ENCODE results near the gene AQP6.

The AQP6 gene

DNA sequence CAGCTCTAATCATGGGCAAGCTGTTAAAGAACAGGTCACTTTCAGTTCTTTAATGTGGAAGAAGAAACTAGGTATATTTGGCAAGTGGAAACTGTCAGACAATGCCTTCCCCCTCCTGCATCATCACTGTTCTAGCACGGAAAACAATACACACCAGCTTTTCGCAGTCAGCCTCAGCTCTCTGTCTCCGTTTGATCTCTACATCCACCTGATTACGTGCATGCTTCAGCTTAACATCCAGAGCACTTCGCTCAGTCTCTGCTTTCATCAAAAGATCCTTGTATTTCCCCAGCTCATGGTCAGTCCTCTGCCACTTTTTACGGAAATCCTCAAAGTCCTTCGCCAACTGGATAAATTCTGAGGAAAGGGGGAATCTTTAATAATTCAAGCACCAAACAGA, 33.5 kb downstream of the AQP6 start:
- no peak overlapping the region for H3K23ac ChIP-seq (ENCODE audit: low read depth, low read length, poor library complexity)
- H3K18ac ChIP-seq (ENCODE audit: low read length), result no peak overlapping the region
- H2BK15ac ChIP-seq (ENCODE audit: low read length), result no peak overlapping the region
- no peak overlapping the region for H3K4ac ChIP-seq (ENCODE audit: low read length)
- H2AK5ac ChIP-seq (ENCODE audit: low read depth, low read length), result no peak overlapping the region
- no peak overlapping the region for H3K27ac ChIP-seq (replicated peaks; ENCODE audit: low read length)
- WGBS, 2 donors (ENCODE audit: extremely low coverage in 2 of 2, insufficient read length in 2 of 2, insufficient replicate concordance in 1 of 2), result no CpG with 5 or more reads among the region's 7 CpGs
- H2BK120ac ChIP-seq (ENCODE audit: low read depth, low read length), result no peak overlapping the region
- no peak overlapping the region for H3K14ac ChIP-seq (ENCODE audit: low read length)
- H3K79me1 ChIP-seq (ENCODE audit: low read depth, low read length), result no peaks in the 10 kb centered on the region
- no peak overlapping the region for H3K4me3 ChIP-seq (ENCODE audit: low read length in 2 of 2)
- H2BK12ac ChIP-seq (ENCODE audit: low read length), result no peak overlapping the region
- H3K4me2 ChIP-seq (ENCODE audit: insufficient read depth, low read length, poor library complexity, severe bottlenecking), result no peak overlapping the region
- H3K36me3 ChIP-seq (replicated peaks in 1 of 2; ENCODE audit: control insufficient read depth in 2 of 2, insufficient read depth in 2 of 2, low read length in 2 of 2), result peaks cover 20 to 95% of the 10 kb centered on the region in 2 donors
- H2AFZ ChIP-seq (ENCODE audit: low read length), result no peak overlapping the region
- H3K9me3 ChIP-seq (replicated peaks in 1 of 2; ENCODE audit: control insufficient read depth in 2 of 2, insufficient read depth in 1 of 2, low read depth in 1 of 2, low read length in 2 of 2), result no peaks in the 10 kb centered on the region
- H3K4me1 ChIP-seq (ENCODE audit: control insufficient read depth in 2 of 2, insufficient read depth in 1 of 2, low read depth in 1 of 2, low read length in 2 of 2), result no peaks in the 10 kb centered on the region
- no peak for DNase-seq (ENCODE audit: low spot score)
- H3K27me3 ChIP-seq (ENCODE audit: control insufficient read depth in 3 of 3, insufficient read depth in 3 of 3, low read depth in 1 of 3, low read length in 3 of 3), result no peaks in the 10 kb centered on the region
- H2BK5ac ChIP-seq (ENCODE audit: low read length), result no peak overlapping the region
- H4K91ac ChIP-seq (ENCODE audit: low read depth, low read length, poor library complexity), result no peak overlapping the region
- H3K9ac ChIP-seq (ENCODE audit: low read depth, low read length, poor library complexity), result no peak overlapping the region
- H4K8ac ChIP-seq (ENCODE audit: low read depth, low read length), result no peak overlapping the region

DNA sequence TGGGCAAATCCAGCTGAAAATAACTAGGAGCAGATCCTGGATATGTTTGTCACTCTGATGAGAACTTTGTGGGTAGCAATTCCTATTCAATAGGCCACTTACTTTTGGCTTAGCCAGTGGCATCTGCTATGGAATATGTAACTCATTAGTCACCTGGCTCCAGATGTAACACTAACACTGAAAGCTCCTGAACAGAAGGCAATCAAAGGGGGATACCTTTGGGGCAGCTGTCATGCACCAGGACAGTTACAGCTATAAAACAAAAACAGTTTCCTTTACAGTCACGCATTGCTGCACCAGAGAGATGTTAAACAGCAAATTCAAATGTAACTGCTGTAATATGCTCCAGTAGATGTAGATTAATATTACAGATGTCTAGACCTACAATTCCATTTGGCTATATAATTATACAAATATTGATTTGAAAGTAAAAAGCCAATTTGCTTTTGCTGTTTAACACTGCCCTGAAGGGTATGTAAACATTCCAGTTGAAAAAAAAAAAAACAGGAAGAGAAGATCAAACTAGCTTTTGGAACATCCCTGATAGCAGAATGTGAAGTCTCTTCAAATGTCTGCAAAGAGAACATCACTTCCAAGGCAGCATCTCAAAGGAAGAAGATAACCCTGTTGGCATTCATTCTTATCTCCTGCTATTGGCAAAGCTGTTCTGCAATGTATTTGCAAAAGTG, 34.2 kb downstream of the AQP6 start:
- H2BK15ac ChIP-seq (ENCODE audit: low read length), result no peak overlapping the region
- no peak overlapping the region for H3K4me3 ChIP-seq (ENCODE audit: low read length in 2 of 2)
- no peak overlapping the region for H3K27ac ChIP-seq (replicated peaks; ENCODE audit: low read length)
- H2AK5ac ChIP-seq (ENCODE audit: low read depth, low read length), result no peak overlapping the region
- no peaks in the 10 kb centered on the region for H3K79me1 ChIP-seq (ENCODE audit: low read depth, low read length)
- no peak overlapping the region for H4K8ac ChIP-seq (ENCODE audit: low read depth, low read length)
- H3K4me1 ChIP-seq (ENCODE audit: control insufficient read depth in 2 of 2, insufficient read depth in 1 of 2, low read depth in 1 of 2, low read length in 2 of 2), result no peaks in the 10 kb centered on the region
- no peak overlapping the region for H2BK120ac ChIP-seq (ENCODE audit: low read depth, low read length)
- H4K91ac ChIP-seq (ENCODE audit: low read depth, low read length, poor library complexity), result no peak overlapping the region
- H3K14ac ChIP-seq (ENCODE audit: low read length), result no peak overlapping the region
- H3K9ac ChIP-seq (ENCODE audit: low read depth, low read length, poor library complexity), result no peak overlapping the region
- H3K27me3 ChIP-seq (ENCODE audit: control insufficient read depth in 3 of 3, insufficient read depth in 3 of 3, low read depth in 1 of 3, low read length in 3 of 3), result no peaks in the 10 kb centered on the region
- H3K9me3 ChIP-seq (replicated peaks in 1 of 2; ENCODE audit: control insufficient read depth in 2 of 2, insufficient read depth in 1 of 2, low read depth in 1 of 2, low read length in 2 of 2), result no peaks in the 10 kb centered on the region
- H3K36me3 ChIP-seq (replicated peaks in 1 of 2; ENCODE audit: control insufficient read depth in 2 of 2, insufficient read depth in 2 of 2, low read length in 2 of 2), result peaks cover 20 to 93% of the 10 kb centered on the region in 2 donors
- WGBS, 2 donors (ENCODE audit: extremely low coverage in 2 of 2, insufficient read length in 2 of 2, insufficient replicate concordance in 1 of 2), result no CpG with 5 or more reads among the region's 1 CpG
- no peak for DNase-seq (ENCODE audit: low spot score)
- no peak overlapping the region for H3K18ac ChIP-seq (ENCODE audit: low read length)
- H2BK5ac ChIP-seq (ENCODE audit: low read length), result no peak overlapping the region
- H2AFZ ChIP-seq (ENCODE audit: low read length), result no peak overlapping the region
- H3K23ac ChIP-seq (ENCODE audit: low read depth, low read length, poor library complexity), result no peak overlapping the region
- no peak overlapping the region for H2BK12ac ChIP-seq (ENCODE audit: low read length)
- no peak overlapping the region for H3K4me2 ChIP-seq (ENCODE audit: insufficient read depth, low read length, poor library complexity, severe bottlenecking)
- H3K4ac ChIP-seq (ENCODE audit: low read length), result no peak overlapping the region

DNA sequence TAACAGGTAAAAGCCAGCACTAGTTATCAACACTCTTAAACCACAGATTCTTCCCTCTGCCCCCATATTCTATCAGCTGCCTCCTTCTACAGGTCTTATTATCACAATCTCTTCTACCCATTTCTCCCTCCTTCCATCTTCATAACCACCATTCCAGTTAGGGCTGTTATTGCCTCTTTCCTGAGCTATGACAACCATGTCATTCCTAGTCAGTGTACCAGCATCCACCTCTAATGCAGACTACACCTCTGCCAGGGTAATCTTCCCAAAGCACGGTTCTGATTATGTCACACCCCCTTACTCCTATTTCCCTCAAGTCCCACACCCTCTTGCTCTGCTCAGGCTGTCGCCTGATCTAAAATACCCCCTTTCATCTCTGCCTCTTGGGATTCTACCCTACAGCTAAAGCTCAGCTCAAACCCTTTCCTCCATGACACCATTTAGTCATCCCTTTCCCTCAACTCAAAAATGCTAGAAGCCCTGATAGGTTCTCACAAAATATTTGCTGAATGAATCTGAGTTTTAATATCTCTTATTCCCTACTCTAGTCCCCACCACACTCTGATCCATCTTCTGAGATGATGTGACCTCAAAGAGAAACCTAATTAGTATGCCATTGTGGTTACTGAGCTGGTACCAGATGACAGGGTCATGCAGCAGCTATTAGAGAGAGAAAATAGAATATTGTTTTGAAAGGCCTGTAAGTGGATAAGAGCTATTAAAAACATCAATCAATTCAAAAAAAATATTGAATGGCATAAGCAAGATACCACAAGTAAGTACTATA, 40.8 kb downstream of the AQP6 start:
- Histone ChIP-seq H3K4me3 (ENCODE audit: low read length in 2 of 2) (no peak overlapping the region), H3K9ac (ENCODE audit: low read depth, low read length, poor library complexity) (no peak overlapping the region), H2BK15ac (ENCODE audit: low read length) (no peak overlapping the region), H3K36me3 (replicated peaks in 1 of 2; ENCODE audit: control insufficient read depth in 2 of 2, insufficient read depth in 2 of 2, low read length in 2 of 2) (peaks cover 10 to 81% of the 10 kb centered on the region in 2 donors), H2AFZ (ENCODE audit: low read length) (no peak overlapping the region), H2BK12ac (ENCODE audit: low read length) (no peak overlapping the region), H3K79me1 (ENCODE audit: low read depth, low read length) (peaks cover 4% of the 10 kb centered on the region), H3K14ac (ENCODE audit: low read length) (no peak overlapping the region), H3K4me1 (ENCODE audit: control insufficient read depth in 2 of 2, insufficient read depth in 1 of 2, low read depth in 1 of 2, low read length in 2 of 2) (no peaks in the 10 kb centered on the region), H2BK5ac (ENCODE audit: low read length) (no peak overlapping the region), H3K27ac (replicated peaks; ENCODE audit: low read length) (no peak overlapping the region), H3K27me3 (ENCODE audit: control insufficient read depth in 3 of 3, insufficient read depth in 3 of 3, low read depth in 1 of 3, low read length in 3 of 3) (peaks cover 0 to 2% (median 0%) of the 10 kb centered on the region in 3 experiments), H3K18ac (ENCODE audit: low read length) (no peak overlapping the region), H2BK120ac (ENCODE audit: low read depth, low read length) (no peak overlapping the region), H3K9me3 (replicated peaks in 1 of 2; ENCODE audit: control insufficient read depth in 2 of 2, insufficient read depth in 1 of 2, low read depth in 1 of 2, low read length in 2 of 2) (no peaks in the 10 kb centered on the region), H3K23ac (ENCODE audit: low read depth, low read length, poor library complexity) (no peak overlapping the region), H4K8ac (ENCODE audit: low read depth, low read length) (no peak overlapping the region), H4K91ac (ENCODE audit: low read depth, low read length, poor library complexity) (no peak overlapping the region), H2AK5ac (ENCODE audit: low read depth, low read length) (no peak overlapping the region), H3K4me2 (ENCODE audit: insufficient read depth, low read length, poor library complexity, severe bottlenecking) (no peak overlapping the region), H3K4ac (ENCODE audit: low read length) (no peak overlapping the region)
- DNase-seq (ENCODE audit: low spot score), result no peak
- no CpG with 5 or more reads among the region's 2 CpGs for WGBS, 2 donors (ENCODE audit: extremely low coverage in 2 of 2, insufficient read length in 2 of 2, insufficient replicate concordance in 1 of 2)

DNA sequence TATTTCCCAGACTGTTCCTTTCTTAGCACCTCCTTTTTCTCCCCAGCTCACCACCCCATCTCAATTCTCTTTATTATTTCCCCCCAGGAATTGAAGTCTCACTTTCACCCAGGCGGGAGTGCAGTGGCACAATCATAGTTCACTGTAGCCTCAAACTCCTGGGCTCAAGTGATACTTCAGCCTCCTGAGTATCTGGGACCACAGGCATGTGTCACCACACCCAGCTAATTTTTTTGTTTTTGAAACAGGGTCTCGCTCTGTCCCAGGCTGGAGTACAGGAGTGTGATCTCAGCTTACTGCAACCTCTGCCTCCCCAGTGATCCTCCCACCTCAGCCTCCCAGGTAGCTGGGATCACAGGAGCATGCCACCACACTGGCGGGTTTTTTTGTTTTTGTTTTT, 41.6 kb downstream of the AQP6 start:
- Histone ChIP-seq H4K8ac (ENCODE audit: low read depth, low read length) (no peak overlapping the region), H3K4me2 (ENCODE audit: insufficient read depth, low read length, poor library complexity, severe bottlenecking) (no peak overlapping the region), H2BK5ac (ENCODE audit: low read length) (no peak overlapping the region), H2BK12ac (ENCODE audit: low read length) (no peak overlapping the region), H3K36me3 (replicated peaks in 1 of 2; ENCODE audit: control insufficient read depth in 2 of 2, insufficient read depth in 2 of 2, low read length in 2 of 2) (peaks cover 10 to 78% of the 10 kb centered on the region in 2 donors), H2BK15ac (ENCODE audit: low read length) (no peak overlapping the region), H2AFZ (ENCODE audit: low read length) (no peak overlapping the region), H3K4me1 (ENCODE audit: control insufficient read depth in 2 of 2, insufficient read depth in 1 of 2, low read depth in 1 of 2, low read length in 2 of 2) (no peaks in the 10 kb centered on the region), H4K91ac (ENCODE audit: low read depth, low read length, poor library complexity) (no peak overlapping the region), H3K27me3 (ENCODE audit: control insufficient read depth in 3 of 3, insufficient read depth in 3 of 3, low read depth in 1 of 3, low read length in 3 of 3) (peaks cover 0 to 2% (median 0%) of the 10 kb centered on the region in 3 experiments), H3K18ac (ENCODE audit: low read length) (no peak overlapping the region), H3K79me1 (ENCODE audit: low read depth, low read length) (peaks cover 6% of the 10 kb centered on the region), H3K4me3 (ENCODE audit: low read length in 2 of 2) (no peak overlapping the region), H3K27ac (replicated peaks; ENCODE audit: low read length) (no peak overlapping the region), H3K14ac (ENCODE audit: low read length) (no peak overlapping the region), H2BK120ac (ENCODE audit: low read depth, low read length) (no peak overlapping the region), H3K9ac (ENCODE audit: low read depth, low read length, poor library complexity) (no peak overlapping the region), H3K9me3 (replicated peaks in 1 of 2; ENCODE audit: control insufficient read depth in 2 of 2, insufficient read depth in 1 of 2, low read depth in 1 of 2, low read length in 2 of 2) (no peaks in the 10 kb centered on the region), H2AK5ac (ENCODE audit: low read depth, low read length) (no peak overlapping the region), H3K23ac (ENCODE audit: low read depth, low read length, poor library complexity) (no peak overlapping the region), H3K4ac (ENCODE audit: low read length) (no peak overlapping the region)
- DNase-seq (ENCODE audit: low spot score), result no peak
- no CpG with 5 or more reads among the region's 3 CpGs for WGBS, 2 donors (ENCODE audit: extremely low coverage in 2 of 2, insufficient read length in 2 of 2, insufficient replicate concordance in 1 of 2)

Measured in neuronal stem cell (in vitro differentiated cells).